ENCODE data around the gene SNCAIP. TPM values are rescaled to one million over a fixed set of nuclear protein-coding genes. Genes with fewer than 3 reads are reported as not detected.

SNCAIP gene
- total and polyA plus RNA-seq, 2 of the 4 experiments (the other 2 are of a cell fraction): 15.3 to 19.0 TPM

DNA sequence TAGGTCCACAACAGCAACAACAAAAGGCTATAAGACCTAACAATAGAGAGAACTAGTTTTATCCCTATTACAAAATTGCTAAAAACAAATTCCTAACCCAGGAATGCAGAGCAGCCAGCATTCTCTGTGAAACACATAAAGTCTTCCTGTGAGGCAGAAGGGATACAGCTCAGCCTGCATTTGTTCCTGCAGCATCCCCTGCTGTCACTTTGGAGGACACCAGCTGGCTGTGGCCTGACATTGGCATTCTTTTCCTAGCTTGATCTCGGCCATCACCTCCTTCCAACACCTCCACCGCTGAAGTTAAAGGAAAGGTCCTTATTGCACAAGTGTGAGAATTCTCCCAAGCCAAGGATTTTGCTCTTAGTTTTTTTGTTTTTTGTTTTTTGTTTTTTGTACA, 186.1 kb downstream of the SNCAIP start:
- no peak overlapping the region for H2AFZ ChIP-seq (replicated peaks; ENCODE audit: low read length, poor library complexity)
- no peak for TF ChIP-seq USF2 (IDR thresholded peaks at IDR 0.05; ENCODE audit: low read depth, low read length)
- no peak for TF ChIP-seq NFE2L2 (IDR thresholded peaks at IDR 0.05; ENCODE audit: low read depth, low read length)
- TF ChIP-seq RAD21 (IDR thresholded peaks at IDR 0.05; ENCODE audit: low read length): peak; percentile 54
- TF ChIP-seq, protein P1, sequence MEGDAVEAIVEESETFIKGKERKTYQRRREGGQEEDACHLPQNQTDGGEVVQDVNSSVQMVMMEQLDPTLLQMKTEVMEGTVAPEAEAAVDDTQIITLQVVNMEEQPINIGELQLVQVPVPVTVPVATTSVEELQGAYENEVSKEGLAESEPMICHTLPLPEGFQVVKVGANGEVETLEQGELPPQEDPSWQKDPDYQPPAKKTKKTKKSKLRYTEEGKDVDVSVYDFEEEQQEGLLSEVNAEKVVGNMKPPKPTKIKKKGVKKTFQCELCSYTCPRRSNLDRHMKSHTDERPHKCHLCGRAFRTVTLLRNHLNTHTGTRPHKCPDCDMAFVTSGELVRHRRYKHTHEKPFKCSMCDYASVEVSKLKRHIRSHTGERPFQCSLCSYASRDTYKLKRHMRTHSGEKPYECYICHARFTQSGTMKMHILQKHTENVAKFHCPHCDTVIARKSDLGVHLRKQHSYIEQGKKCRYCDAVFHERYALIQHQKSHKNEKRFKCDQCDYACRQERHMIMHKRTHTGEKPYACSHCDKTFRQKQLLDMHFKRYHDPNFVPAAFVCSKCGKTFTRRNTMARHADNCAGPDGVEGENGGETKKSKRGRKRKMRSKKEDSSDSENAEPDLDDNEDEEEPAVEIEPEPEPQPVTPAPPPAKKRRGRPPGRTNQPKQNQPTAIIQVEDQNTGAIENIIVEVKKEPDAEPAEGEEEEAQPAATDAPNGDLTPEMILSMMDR (conservative IDR thresholded peaks at IDR 0.05; ENCODE audit: low read depth, low read length): peak; percentile 57
- TF ChIP-seq SMC3 (IDR thresholded peaks at IDR 0.05; ENCODE audit: low read depth, low read length): peak; percentile 46
- H3K56ac ChIP-seq (ENCODE audit: extremely low read depth, insufficient read depth, low read length): no peak overlapping the region
- WGBS, 2 experiments (ENCODE audit: extremely low coverage in 2 of 2, insufficient read length in 1 of 2): no CpG with 5 or more reads among the region's 2 CpGs
- intact Hi-C loops (cut with micrococcal nuclease) (loop anchor here (1.0 to 10.0 kb wide), 4 partner anchors 81 to 533 kb away; partner anchors contain the start of genes SNCAIP and SRFBP1), in situ Hi-C loops (cut with MboI; ENCODE audit: low sequenced_read_pairs) (no loop called here), dilution Hi-C loops (cut with HindIII; ENCODE audit: low sequenced_read_pairs, unreplicated experiment) (no loop called here)
- H3K18ac ChIP-seq (ENCODE audit: low read depth, low read length): no peak overlapping the region
- no peak overlapping the region for H2BK5ac ChIP-seq (ENCODE audit: low read depth, low read length, poor library complexity, severe bottlenecking)
- no peak overlapping the region for H2AK5ac ChIP-seq (ENCODE audit: low read depth, low read length)
- no peaks in the 10 kb centered on the region for H3K79me1 ChIP-seq (ENCODE audit: low read depth in 1 of 2, low read length in 2 of 2)
- no peak overlapping the region for H3K23ac ChIP-seq (ENCODE audit: low read depth, low read length)
- H3K4me1 ChIP-seq (ENCODE audit: control insufficient read depth, insufficient read depth, low read length): peaks cover 4% of the 10 kb centered on the region; the same call in 1 of the 2 replicates
- no peak overlapping the region for H4K5ac ChIP-seq (ENCODE audit: low read depth, low read length)
- no peak overlapping the region for H2BK20ac ChIP-seq (ENCODE audit: low read depth, low read length)
- DNase-seq (peak; percentile 32), ATAC-seq (ENCODE audit: low read depth) (peak; percentile 63)
- H3K9ac ChIP-seq (ENCODE audit: low read depth, low read length): no peak overlapping the region
- no peak overlapping the region for H2BK120ac ChIP-seq (ENCODE audit: low read depth, low read length)
- no peak overlapping the region for H3K4ac ChIP-seq (ENCODE audit: low read depth, low read length)
- H3K4me2 ChIP-seq (ENCODE audit: low read depth, low read length): no peak overlapping the region
- H3K36me3 ChIP-seq (ENCODE audit: control insufficient read depth, insufficient read depth, low read length): no peaks in the 10 kb centered on the region
- ChIA-PET POLR2A (ENCODE audit: unreplicated experiment) (no interaction called here), CTCF (interaction anchor here (1.1 kb wide), 1 partner anchor 10 kb away, joined by 4 read pairs; no protein-coding TSS in a partner anchor)
- no TSS peak for BruUV-seq (replicated peaks)
- no peaks in the 10 kb centered on the region; the same call in 1 of the 2 replicates for H3K27me3 ChIP-seq (ENCODE audit: control insufficient read depth, insufficient read depth, low read length)
- H2AK9ac ChIP-seq (replicated peaks; ENCODE audit: low read depth, low read length, poor library complexity): no peak overlapping the region
- no peak overlapping the region for H3K27ac ChIP-seq (ENCODE audit: insufficient read depth, low read length)
- H2BK15ac ChIP-seq (ENCODE audit: low read depth, low read length): no peak overlapping the region
- no peaks in the 10 kb centered on the region for H3K9me3 ChIP-seq (ENCODE audit: control insufficient read depth, insufficient read depth, low read length)
- no peaks in the 10 kb centered on the region for H4K20me1 ChIP-seq (ENCODE audit: insufficient read depth, low read length)
- H3K14ac ChIP-seq (replicated peaks; ENCODE audit: low read depth, low read length): no peak overlapping the region
- no peaks in the 10 kb centered on the region; the same call in 1 of the 2 replicates for H3K9me1 ChIP-seq (ENCODE audit: insufficient read depth, low read length)
- no peak overlapping the region for H4K8ac ChIP-seq (ENCODE audit: low read depth in 2 of 2, low read length in 2 of 2)
- H4K91ac ChIP-seq (ENCODE audit: insufficient read depth, low read depth, low read length): no peak overlapping the region
- H3K4me3 ChIP-seq (ENCODE audit: insufficient read depth, low read depth, low read length): no peak overlapping the region

Data from IMR-90 (cell line).